H4 (cell line): ENCODE data around the gene ACAT2. TPM values are rescaled to one million over a fixed set of nuclear protein-coding genes. Genes with fewer than 3 reads are reported as not detected.
"Not testable (repeated sequence)": the region's sequence is repeated elsewhere in the genome, so short reads cannot be mapped to it uniquely, and the experiment has no call there.

Source experiments
- DNase-seq: peaks from one replicate; pipeline ENCODE4 v3.0.0-alpha.2; 2015; ENCODE audit warnings: low spot score
- total RNA-seq: library from RNA; depleted of rRNA; stranded (reverse); fragments of >200 nt; shearing (Covaris generic); gene quantifications from 2 replicates; pipeline ENCODE4 v1.2.3, GENCODE V29; 2014

The ACAT2 gene
- total RNA-seq, 1 experiment from 2014 or later, result 37.4 TPM

DNA sequence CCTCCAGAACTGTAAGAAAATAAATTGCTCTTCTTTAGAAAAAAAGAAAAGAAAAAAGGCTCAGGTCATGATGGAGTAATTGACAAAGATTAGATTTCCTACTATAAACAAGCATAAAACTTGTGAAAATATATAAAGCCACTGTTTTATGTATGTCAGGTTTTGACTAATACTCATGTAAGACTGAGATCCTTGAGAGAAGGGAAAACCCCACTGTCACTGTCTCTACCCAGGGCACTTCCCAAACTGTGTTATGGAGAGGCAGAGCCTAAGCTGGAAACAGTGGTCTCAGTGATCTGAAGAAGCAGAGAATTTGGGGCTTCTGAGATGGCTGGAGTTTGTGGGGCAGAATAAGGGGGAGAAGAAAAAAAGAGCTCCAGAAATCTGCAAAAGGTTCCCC lies 7.6 kb downstream of the ACAT2 start:
- no peak for DNase-seq

DNA sequence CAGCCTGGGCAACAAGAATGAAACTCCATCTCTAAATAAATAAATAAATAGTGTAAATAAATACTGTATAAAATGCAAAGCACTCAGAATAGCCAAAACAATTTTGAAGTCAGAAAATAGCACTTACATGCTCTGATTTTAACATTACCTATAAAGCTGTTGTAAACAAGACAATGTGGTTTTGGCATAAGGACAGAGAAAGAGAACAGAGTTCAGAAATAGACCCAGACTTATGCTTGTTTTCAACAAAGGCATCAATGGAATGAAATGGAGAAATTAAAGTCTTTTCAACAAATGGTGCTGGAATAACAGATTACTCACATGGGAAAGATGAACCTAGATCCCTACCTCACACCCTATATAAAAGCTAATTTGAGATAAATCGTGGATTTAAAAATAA lies 10.4 kb downstream of the ACAT2 start:
- DNase-seq, result no peak

DNA sequence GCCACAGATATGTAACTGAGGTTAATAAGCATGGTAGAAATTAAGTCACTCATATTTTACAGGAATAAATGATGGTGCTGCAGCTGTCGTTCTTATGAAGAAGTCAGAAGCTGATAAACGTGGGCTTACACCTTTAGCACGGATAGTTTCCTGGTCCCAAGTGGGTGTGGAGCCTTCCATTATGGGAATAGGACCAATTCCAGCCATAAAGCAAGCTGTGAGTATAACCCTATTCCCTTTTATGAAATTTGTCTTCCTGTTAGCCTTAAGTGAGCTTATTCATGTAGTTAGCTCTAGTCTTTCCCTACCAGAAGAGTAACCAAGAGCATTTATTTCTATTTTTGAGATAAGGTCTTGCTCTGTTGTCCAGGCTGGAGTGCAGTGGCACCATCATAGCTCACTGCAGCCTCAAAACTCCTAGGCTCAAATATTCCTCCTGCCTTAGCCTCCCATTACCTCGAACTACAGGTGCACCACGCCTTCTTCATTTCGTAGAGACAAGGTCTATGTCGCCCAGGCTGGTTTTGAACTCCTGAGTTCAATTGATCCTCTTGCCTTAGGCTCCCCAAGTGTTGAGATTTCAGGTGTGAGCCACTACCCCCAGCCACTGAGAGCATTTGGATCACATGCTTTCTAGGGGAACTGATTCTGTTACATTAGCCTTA lies 15.5 kb downstream of the ACAT2 start:
- no peak for DNase-seq

GRCh38 chr6:159778131-159778530 lies 16.3 kb downstream of the ACAT2 start:
- DNase-seq, result no peak

- DNase-seq, result no peak
Observed at GRCh38 chr6:159778542-159779103, 16.8 kb downstream of the ACAT2 start.

DNA sequence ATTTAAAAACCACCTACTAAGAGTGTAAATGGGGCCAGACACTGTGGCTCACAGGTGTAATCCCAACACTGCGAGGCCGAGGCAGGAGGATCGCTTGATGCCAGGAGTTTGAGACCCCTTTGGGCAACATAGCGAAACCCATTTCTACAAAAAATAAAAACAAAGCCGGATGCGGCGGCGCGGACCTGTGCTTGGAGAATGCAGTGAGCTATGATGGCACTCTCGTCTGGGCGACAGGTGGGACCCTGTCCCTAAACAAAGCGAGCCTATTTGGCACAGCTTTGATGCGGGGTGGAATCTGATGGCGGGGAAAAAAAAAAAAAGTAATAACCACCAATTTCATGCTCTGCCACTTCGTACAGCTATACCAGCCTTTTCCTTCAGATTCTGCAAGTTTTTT lies 26.4 kb downstream of the ACAT2 start:
- DNase-seq, result no peak

GRCh38 chr6:159788753-159789376 lies 27.0 kb downstream of the ACAT2 start:
- DNase-seq, result no peak

DNA sequence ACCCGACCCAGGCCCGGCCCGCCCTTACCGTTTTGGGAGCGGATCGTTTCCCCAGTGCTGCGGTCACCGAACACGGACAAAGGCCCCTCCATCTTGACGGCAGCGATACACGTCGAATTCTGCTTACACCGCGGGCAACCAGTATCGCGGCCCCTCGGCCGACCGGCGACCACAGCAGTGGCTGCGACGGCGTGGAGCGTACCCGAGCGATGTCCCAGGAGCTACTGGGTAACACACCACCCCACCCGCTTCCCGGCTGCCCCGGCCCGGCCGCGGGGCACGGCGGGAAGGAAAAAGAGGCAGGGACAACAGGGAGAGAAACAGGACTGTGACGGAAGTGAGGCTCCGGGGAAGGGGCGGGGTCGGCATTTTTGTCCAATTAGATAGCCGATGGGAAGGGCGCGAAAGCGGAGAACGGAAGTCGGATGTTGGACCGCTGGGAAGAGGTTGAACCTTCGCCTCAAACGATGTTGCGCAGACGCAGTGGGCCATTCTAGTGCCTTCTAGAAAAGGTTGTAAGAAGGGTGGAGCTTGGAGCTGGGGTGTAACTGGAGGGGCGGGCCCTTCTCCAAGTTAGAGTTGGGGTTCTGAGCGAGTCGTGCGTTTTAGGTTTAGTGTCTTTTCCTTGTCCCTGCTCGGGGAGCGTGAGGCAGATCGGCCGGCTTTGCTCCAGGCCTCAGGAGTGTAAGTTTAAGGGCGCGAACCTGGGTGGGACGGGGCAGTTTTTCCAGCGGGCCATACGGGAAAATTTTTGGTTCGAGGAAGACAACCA lies 27.7 kb downstream of the ACAT2 start, which contains the start of gene TCP1:
Gene TCP1 (minus strand): TSS at position 226 of the 772 bp plus-strand sequence. CDS start 134 bp downstream, at position 92.
- peak; percentile 98 for DNase-seq

GRCh38 chr6:159790149-159790955 lies 28.5 kb downstream of the ACAT2 start, which contains the start of gene MRPL18:
MRPL18 (plus strand) TSS chr6:159790467; CDS start chr6:159790588, 121 bp downstream.
- peak; percentile 95 for DNase-seq

DNA sequence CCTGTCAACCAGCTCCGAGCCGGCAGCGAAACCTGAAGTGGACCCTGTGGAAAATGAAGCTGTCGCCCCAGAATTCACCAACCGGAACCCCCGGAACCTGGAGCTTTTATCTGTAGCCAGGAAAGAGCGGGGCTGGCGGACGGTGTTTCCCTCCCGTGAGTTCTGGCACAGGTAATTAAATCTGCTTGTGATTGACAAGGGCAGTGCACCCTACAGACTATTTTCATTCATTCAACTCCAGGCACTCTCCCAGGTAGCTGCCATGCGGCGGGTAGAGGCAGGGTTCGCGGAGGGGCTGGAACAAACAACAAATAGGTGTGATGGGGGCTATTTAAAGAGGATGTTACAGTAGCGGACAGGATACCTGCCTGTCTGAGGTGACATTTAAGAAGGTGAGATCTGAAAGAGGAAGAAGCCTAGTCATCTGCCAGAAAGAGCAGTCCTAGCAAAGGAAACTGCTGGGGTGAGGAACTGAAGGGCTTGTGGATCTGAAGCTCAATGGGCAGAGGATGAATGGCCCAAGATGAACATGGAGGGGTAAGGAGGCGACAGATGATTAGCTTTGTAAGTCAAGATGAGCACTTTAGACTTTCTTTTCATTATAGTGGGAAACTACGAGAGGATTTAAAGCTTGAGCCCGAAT lies 29.2 kb downstream of the ACAT2 start:
- DNase-seq, result no peak

DNA sequence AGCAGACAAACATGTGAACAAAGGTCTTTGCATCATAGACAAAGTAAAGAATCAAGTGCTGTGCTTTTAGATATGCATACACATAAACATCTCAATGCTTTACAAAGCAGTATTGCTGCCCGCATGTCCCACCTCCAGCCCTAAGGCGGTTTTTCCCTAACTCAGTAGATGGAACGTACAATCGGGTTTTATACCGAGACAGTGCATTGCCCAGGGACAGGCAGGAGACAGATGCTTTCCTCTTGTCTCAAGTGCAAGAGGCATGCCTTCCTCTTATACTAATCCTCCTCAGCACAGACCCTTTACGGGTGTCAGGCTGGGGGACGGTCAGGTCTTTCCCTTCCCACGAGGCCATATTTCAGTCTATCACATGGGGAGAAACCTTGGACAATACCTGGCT lies 33.1 kb downstream of the ACAT2 start:
- not testable (repeated sequence) for DNase-seq

DNA sequence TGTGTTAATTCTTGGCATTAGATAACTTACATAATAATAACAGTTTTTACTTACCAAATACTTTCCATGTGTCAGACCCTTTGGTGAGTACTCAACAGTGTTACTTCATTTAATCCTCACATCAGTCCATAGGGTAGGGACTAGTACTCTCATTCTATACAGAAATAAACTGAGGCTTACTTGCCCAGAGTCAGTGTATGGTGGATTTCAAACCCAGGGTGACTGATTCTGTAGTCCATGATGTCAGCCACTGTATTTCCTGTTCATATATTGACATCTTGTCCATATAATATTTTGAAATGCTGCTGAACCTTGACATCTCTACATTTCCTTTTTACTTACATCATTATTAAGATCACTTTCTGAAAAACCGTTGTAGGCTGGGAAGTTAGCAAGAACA lies 35.7 kb downstream of the ACAT2 start:
- no peak for DNase-seq

DNA sequence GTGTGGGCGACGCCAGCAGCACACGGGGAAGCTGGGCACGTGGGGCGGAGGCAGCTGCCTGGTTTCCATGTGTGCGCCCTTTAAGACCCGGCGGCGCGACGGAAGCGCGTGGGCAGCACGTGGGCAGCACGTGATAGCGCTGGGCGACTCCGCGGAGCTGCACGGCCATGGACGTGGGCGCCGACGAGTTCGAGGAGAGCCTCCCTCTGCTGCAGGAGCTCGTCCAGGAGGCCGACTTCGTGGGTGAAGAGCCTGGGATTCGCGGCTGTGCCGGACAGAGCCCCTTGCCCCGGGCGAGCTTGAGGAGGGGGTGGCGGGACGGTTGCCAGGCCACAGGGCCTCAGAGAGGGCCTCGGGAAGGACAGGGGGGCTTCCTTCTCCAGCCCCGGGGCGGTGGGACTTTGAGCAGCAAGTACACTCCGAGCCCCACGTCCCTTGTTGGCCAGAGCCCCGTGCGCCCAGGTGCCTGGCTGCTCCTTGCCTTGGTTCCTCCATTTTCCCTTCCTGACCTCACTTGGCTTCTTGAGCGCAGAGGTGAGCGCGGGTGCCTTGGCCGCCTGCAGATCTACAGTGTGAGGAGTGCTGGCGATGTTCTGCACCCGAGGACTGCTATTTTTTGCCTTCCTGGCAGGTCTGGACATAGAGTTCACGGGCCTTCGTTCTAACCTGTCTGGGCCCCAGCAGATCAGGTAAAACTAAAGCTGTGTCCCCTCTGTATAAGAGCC lies 38.5 kb downstream of the ACAT2 start, which contains the start of gene PNLDC1:
Gene PNLDC1 (plus strand): TSS at position 136 of the 725 bp plus-strand sequence. CDS start 32 bp downstream, at position 168.
- no peak for DNase-seq

- DNase-seq, result no peak
Observed at GRCh38 chr6:159801935-159802334, 40.1 kb downstream of the ACAT2 start.

DNA sequence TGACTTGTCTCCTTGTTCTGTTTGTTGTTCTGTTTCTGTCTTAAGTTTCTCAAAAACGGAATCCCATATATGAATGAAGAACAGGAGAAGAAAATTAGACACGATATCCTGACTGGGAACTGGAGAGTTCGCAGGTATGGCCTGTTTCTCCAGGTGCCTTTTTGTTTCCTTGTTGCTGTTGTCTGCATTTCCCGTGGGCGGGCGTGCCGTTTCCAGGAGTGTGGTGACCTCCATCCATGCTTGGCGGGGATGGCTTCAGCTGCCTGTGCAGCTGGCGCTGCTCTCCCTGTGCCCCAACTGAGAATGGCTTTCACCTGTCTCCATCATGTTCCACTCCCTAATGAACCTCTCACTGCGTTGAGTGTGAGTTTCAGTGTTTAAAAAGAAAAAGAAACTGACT lies 42.7 kb downstream of the ACAT2 start:
- no peak for DNase-seq

DNA sequence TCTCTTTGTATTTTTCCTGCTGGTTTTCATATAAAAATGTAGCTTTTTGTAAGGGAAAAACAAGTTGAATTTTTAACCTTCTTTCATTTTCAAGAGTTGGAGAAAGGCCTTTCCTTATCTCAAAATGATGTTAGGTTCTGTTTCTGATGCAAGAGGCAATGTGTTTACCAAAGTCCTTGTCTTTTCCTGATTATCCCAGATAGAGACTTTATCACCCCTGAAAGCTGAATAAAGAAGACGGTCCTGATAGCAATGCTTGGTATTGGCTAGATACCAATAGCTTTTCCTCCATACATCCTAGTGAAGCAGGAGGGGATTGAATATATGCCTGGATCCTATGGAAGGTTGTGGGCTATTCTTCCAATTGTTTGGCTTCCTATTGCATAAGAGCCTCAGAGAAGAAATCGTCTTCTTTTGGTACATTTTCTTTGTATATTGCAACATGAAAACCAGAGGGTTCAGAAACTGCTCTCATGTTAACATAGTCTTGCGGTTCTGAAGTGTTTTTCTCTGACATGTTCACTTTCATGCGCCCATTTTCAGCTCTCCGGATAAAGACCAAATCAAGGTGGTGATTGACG lies 43.7 kb downstream of the ACAT2 start:
- no peak for DNase-seq

DNA sequence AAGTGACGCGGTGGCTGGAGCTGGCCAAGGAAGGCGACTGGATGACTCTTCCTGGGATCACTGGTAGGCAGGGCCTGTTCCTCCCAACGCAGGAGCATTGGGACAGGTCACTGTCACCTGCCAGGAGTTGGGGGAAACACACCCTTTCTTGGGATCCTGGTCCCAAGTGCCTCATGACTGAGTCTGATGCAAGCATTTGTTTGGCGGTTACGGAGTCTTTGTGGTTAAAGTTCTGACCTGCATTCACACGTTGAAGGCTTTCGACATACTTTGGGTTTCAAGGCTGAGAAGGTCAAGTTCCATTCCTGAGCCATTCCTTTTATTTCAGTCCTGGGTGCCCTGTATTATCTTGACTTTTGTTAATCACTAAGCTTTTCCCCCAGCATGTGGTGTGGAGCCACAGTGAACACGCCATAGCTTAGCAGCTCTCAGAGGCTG lies 44.2 kb downstream of the ACAT2 start:
- no peak for DNase-seq

GRCh38 chr6:159807150-159807858 lies 45.5 kb downstream of the ACAT2 start:
- no peak for DNase-seq

GRCh38 chr6:159808647-159809046 lies 46.8 kb downstream of the ACAT2 start:
- DNase-seq, result no peak
